CD8-positive, alpha-beta memory T cell (primary cell): ENCODE measurements around the gene KCNJ4. TPM values are rescaled to one million over a fixed set of nuclear protein-coding genes. Genes with fewer than 3 reads are reported as not detected.

Experiments used
- CTCF ChIA-PET: fragments of 350-600 bp; sonication (Branson Sonifier 250); formaldehyde crosslinking; loops from one replicate; lab custom pipeline; 2021; ENCODE audit warnings: antibody characterized with exemption; lab: Charles Lee
- POLR2A ChIA-PET: fragments of 350-600 bp; sonication (Branson Sonifier 250); formaldehyde crosslinking; loops from one replicate; lab custom pipeline; 2021; ENCODE audit warnings: antibody characterized with exemption; lab: Charles Lee
- DNase-seq, 5 donors: peaks; one replicate each; pipeline versions ENCODE4 v3.0.0 to v3.0.0-alpha.2; 2020 to 2022; ENCODE audit warnings: mixed read lengths in 1 of 5
- H3K27ac ChIP-seq: one replicate; pipeline ENCODE4 v1.7.0; 2013; ENCODE audit warnings: low read depth, mild to moderate bottlenecking, low read length, moderate library complexity
- H3K27me3 ChIP-seq: 2 replicates; pipeline ENCODE4 v1.7.0; 2013; ENCODE audit warnings: low read length, mild to moderate bottlenecking; ENCODE audit not compliant: insufficient read depth, poor library complexity, severe bottlenecking
- H3K36me3 ChIP-seq: 2 replicates; pipeline ENCODE4 v1.7.0; 2013; ENCODE audit warnings: mild to moderate bottlenecking, low read length, moderate library complexity; ENCODE audit not compliant: insufficient read depth
- H3K4me1 ChIP-seq: 2 replicates; pipeline ENCODE4 v1.7.0; 2013; ENCODE audit warnings: mild to moderate bottlenecking, low read length, moderate library complexity; ENCODE audit not compliant: insufficient read depth
- H3K4me3 ChIP-seq: 2 replicates; pipeline ENCODE4 v1.7.0; 2013; ENCODE audit warnings: mild to moderate bottlenecking, low read length
- H3K9me3 ChIP-seq: 2 replicates; pipeline ENCODE4 v1.7.0; 2013; ENCODE audit warnings: mild to moderate bottlenecking, low read length
- H3K27ac Mint-ChIP-seq, 8 donors: one replicate each; pipeline ENCODE4 v1.8.0; 2020 to 2021; ENCODE audit warnings: mixed read lengths in 8 of 8, mild to moderate bottlenecking in 6 of 8, inconsistent platforms in 3 of 8, moderate library complexity in 3 of 8
- H3K27me3 Mint-ChIP-seq, 2 donors: one replicate each; pipeline ENCODE4 v1.8.0; 2020 to 2021; ENCODE audit warnings: mixed read lengths in 2 of 2, mild to moderate bottlenecking in 1 of 2, moderate library complexity in 1 of 2
- H3K36me3 Mint-ChIP-seq, 3 donors: one replicate each; pipeline ENCODE4 v1.8.0; 2020 to 2021; ENCODE audit warnings: mixed read lengths in 3 of 3, inconsistent platforms in 1 of 3, mild to moderate bottlenecking in 1 of 3
- H3K4me1 Mint-ChIP-seq, 3 donors: one replicate each; pipeline ENCODE4 v1.8.0; 2020 to 2021; ENCODE audit warnings: mixed read lengths in 3 of 3, inconsistent platforms in 1 of 3, mild to moderate bottlenecking in 1 of 3
- H3K4me3 Mint-ChIP-seq, 7 donors: one replicate each; pipeline ENCODE4 v1.8.0; 2020 to 2021; ENCODE audit warnings: mixed read lengths in 7 of 7, mild to moderate bottlenecking in 6 of 7, moderate library complexity in 4 of 7, inconsistent platforms in 2 of 7
- H3K9me3 Mint-ChIP-seq, 5 donors: one replicate each; pipeline ENCODE4 v1.8.0; 2020 to 2022; ENCODE audit warnings: mixed read lengths in 5 of 5, mild to moderate bottlenecking in 3 of 5, moderate library complexity in 2 of 5, inconsistent platforms in 1 of 5
- polyA plus RNA-seq: library from polyadenylated mRNA; unstranded; fragments of 300-500 nt; fragmentation: Illumina TruSeq; gene quantifications from one replicate; pipeline ENCODE4 v1.2.3, GENCODE V29; 2021
- total RNA-seq, 2 experiments: library from RNA; stranded (reverse); gene quantifications; one replicate each; pipeline ENCODE4 v1.2.3, GENCODE V29; 2021

The KCNJ4 gene
- total and polyA plus RNA-seq, 3 experiments from 2014 or later, result not detected

DNA sequence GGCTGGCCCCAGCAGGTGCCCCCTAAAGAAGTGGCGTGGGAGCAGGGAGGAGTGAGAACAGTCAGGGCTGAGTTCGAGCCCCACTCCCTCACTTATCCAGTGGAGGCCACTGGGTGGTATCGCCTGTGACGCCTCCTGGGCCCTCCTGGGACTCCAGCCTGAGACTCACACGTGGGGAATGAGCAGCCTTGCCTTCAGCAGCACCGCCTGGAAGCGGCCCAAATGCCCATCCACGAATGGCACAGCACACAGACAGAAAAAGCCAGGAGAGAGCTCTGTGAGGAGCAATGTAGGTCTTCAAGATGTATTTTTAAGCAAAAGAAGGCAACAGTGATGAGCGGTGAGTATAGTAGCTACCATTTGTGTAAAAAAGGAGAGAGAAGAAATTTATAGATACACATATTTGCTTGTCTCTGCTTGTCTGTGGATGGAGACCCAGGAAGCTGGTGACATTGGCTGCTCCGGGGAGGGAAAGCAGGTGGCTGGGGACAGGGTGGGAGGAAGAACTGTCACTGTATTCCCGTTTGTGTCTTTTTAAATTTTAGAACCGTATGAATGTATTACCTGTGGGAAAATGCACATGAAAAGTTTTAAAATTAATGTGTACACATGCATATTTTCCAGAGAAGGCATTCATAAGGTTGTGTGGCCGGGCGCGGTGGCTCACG, 13.2 kb downstream of the KCNJ4 start:
- CTCF ChIA-PET, result no interaction called here
- Histone ChIP-seq H3K9me3 (no peaks in the 10 kb centered on the region), H3K27me3 (no peaks in the 10 kb centered on the region), H3K4me1 (no peaks in the 10 kb centered on the region), H3K4me3 (no peak overlapping the region), H3K36me3 (no peaks in the 10 kb centered on the region), H3K27ac (no peak overlapping the region)
- H3K27ac Mint-ChIP-seq, result no peak overlapping the region
- H3K27me3 Mint-ChIP-seq, result peaks cover 21 to 27% of the 10 kb centered on the region in 2 donors
- no peaks in the 10 kb centered on the region for H3K4me1 Mint-ChIP-seq
- no peak for DNase-seq
- POLR2A ChIA-PET, result interaction anchor here (0.6 kb wide), 1 partner anchor 42 kb away, joined by 10 read pairs; no protein-coding TSS in a partner anchor
- H3K4me3 Mint-ChIP-seq, result no peak overlapping the region
- no peaks in the 10 kb centered on the region for H3K36me3 Mint-ChIP-seq
- H3K9me3 Mint-ChIP-seq, result peaks cover 0 to 1% (median 0%) of the 10 kb centered on the region in 5 donors

GRCh38 chr22:38440747-38441350, 14.2 kb downstream of the KCNJ4 start:
- no peak overlapping the region for H3K4me3 ChIP-seq
- Mint-ChIP-seq H3K27me3 (peaks cover 19 to 27% of the 10 kb centered on the region in 2 donors), H3K4me1 (no peaks in the 10 kb centered on the region), H3K4me3 (no peak overlapping the region), H3K36me3 (no peaks in the 10 kb centered on the region), H3K9me3 (no peaks in the 10 kb centered on the region), H3K27ac (peak overlapping the region in 2 of 8 donors; percentile 23 to 77)
- ChIA-PET POLR2A (no interaction called here), CTCF (no interaction called here)
- no peaks in the 10 kb centered on the region for H3K36me3 ChIP-seq
- no peak for DNase-seq
- no peaks in the 10 kb centered on the region for H3K4me1 ChIP-seq
- H3K9me3 ChIP-seq, result no peaks in the 10 kb centered on the region
- H3K27ac ChIP-seq, result no peak overlapping the region
- no peaks in the 10 kb centered on the region for H3K27me3 ChIP-seq

DNA sequence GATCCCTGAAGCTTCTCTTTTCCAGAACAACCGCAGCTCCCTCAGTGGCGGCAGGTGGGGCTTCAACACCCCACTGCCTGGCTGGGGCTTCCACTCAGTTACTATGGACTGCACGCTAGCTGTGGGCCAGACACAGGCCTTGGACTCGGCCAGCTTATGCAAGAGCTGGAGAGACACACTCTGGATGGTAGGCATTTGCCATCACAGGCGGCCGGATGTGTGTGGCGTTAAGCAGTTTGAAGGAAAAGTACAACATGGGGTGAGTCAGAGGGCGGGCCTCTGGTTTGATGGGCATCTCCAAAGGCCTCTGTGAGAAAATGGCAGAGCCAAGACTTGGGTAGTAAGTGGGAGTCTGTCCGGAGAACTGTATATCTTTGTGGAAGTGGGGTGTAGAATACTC, 17.6 kb downstream of the KCNJ4 start:
- Mint-ChIP-seq H3K27ac (no peak overlapping the region), H3K4me1 (no peaks in the 10 kb centered on the region), H3K27me3 (peaks cover 6 to 9% of the 10 kb centered on the region in 2 donors), H3K36me3 (no peaks in the 10 kb centered on the region), H3K9me3 (no peaks in the 10 kb centered on the region), H3K4me3 (no peak overlapping the region)
- POLR2A ChIA-PET, result no interaction called here
- H3K27me3 ChIP-seq, result no peaks in the 10 kb centered on the region
- no peaks in the 10 kb centered on the region for H3K36me3 ChIP-seq
- H3K4me3 ChIP-seq, result no peak overlapping the region
- H3K27ac ChIP-seq, result no peak overlapping the region
- H3K4me1 ChIP-seq, result no peaks in the 10 kb centered on the region
- DNase-seq, result no peak
- CTCF ChIA-PET, result no interaction called here
- H3K9me3 ChIP-seq, result no peaks in the 10 kb centered on the region

DNA sequence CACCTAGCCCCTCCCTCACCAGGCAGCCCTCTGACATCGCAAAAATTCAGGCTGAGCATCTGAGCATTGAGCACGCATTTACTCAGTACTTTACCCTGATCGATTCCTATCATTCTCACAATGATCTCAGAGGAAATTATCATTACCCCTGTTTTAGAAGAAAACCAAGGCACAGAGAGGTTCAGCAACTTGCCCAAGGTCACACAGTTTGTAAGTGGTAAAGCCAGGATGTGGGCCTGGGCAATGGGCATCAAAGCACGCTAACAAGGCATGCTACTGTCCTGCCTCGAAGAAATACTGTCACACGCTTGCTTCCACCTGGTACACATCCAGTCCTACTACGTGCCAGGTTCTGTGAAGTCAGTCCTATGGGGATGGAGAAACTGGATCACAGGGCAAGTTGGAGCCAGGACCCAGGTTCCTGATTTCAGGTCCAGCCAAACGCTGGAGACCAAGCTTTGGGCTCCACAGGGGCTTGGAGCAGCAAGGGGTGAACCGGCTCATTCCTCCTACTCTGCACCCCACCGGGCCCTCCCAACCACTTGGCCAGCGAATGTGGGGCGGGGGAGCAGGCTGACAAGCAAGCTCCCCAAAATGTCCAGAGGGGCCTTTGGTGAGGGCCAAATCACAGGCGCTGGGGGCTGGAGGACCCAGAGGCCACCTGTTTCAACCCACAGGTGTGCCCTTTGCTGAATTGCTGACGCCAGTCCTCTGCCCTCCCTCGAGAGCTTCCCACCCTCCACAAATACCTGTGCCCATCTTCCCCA, 18.2 kb downstream of the KCNJ4 start:
- Mint-ChIP-seq H3K27me3 (peaks cover 6 to 9% of the 10 kb centered on the region in 2 donors), H3K9me3 (no peaks in the 10 kb centered on the region), H3K27ac (no peak overlapping the region), H3K4me3 (no peak overlapping the region), H3K36me3 (no peaks in the 10 kb centered on the region), H3K4me1 (no peaks in the 10 kb centered on the region)
- H3K4me3 ChIP-seq, result no peak overlapping the region
- H3K27ac ChIP-seq, result no peak overlapping the region
- ChIA-PET CTCF (interaction anchor here (1.9 kb wide), 1 partner anchor 12 kb away, joined by 3 read pairs; no protein-coding TSS in a partner anchor), POLR2A (no interaction called here)
- H3K4me1 ChIP-seq, result no peaks in the 10 kb centered on the region
- H3K27me3 ChIP-seq, result no peaks in the 10 kb centered on the region
- no peaks in the 10 kb centered on the region for H3K36me3 ChIP-seq
- DNase-seq, result no peak
- no peaks in the 10 kb centered on the region for H3K9me3 ChIP-seq

- no peaks in the 10 kb centered on the region for H3K27me3 ChIP-seq
- no peaks in the 10 kb centered on the region for H3K4me1 ChIP-seq
- no peak overlapping the region for H3K4me3 ChIP-seq
- Mint-ChIP-seq H3K4me3 (peak overlapping the region in 1 of 7 donors; percentile 56), H3K27me3 (peaks cover 6 to 9% of the 10 kb centered on the region in 2 donors), H3K27ac (no peak overlapping the region), H3K36me3 (no peaks in the 10 kb centered on the region), H3K9me3 (no peaks in the 10 kb centered on the region), H3K4me1 (no peaks in the 10 kb centered on the region)
- H3K36me3 ChIP-seq, result no peaks in the 10 kb centered on the region
- ChIA-PET CTCF (interaction anchor here (1.9 kb wide), 1 partner anchor 12 kb away, joined by 3 read pairs; no protein-coding TSS in a partner anchor), POLR2A (no interaction called here)
- H3K27ac ChIP-seq, result no peak overlapping the region
- DNase-seq, result no peak
- H3K9me3 ChIP-seq, result no peaks in the 10 kb centered on the region
These were observed 19.0 kb downstream of the KCNJ4 start for GRCh38 chr22:38435965-38436364.

- Histone ChIP-seq H3K27ac (no peak overlapping the region), H3K9me3 (no peaks in the 10 kb centered on the region), H3K36me3 (no peaks in the 10 kb centered on the region), H3K27me3 (no peaks in the 10 kb centered on the region), H3K4me1 (no peaks in the 10 kb centered on the region), H3K4me3 (no peak overlapping the region)
- H3K36me3 Mint-ChIP-seq, result no peaks in the 10 kb centered on the region
- CTCF ChIA-PET, result interaction anchor here (1.9 kb wide), 1 partner anchor 13 kb away, joined by 3 read pairs; no protein-coding TSS in a partner anchor
- peaks cover 0 to 3% of the 10 kb centered on the region in 2 donors for H3K27me3 Mint-ChIP-seq
- POLR2A ChIA-PET, result no interaction called here
- DNase-seq, result no peak
- no peak overlapping the region for H3K27ac Mint-ChIP-seq
- no peaks in the 10 kb centered on the region for H3K4me1 Mint-ChIP-seq
- H3K9me3 Mint-ChIP-seq, result no peaks in the 10 kb centered on the region
- no peak overlapping the region for H3K4me3 Mint-ChIP-seq
These were observed 20.0 kb downstream of the KCNJ4 start for GRCh38 chr22:38435010-38435409.

DNA sequence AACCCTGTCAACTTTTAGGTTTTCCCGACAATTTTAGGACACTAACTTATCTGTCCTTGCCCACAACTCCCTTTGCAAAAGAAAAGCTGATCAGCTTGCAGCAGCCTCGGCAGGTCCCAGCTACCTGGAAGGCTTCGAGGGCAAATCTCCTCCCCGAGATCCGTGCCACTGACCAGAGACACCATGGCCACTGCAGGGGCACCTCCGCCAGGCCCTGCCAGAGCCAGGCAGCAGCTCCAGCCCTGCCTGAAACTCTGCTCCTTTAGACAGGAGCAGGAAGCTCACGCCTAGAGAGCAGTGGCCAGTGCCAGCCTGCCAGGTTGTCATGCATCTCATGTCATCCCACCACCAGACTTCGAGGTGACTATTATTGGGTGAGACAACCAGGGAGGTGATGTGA, 21.1 kb downstream of the KCNJ4 start:
- H3K4me3 Mint-ChIP-seq, result no peak overlapping the region
- no peaks in the 10 kb centered on the region for H3K36me3 Mint-ChIP-seq

GRCh38 chr22:38432264-38432663, 22.7 kb downstream of the KCNJ4 start:
- no peaks in the 10 kb centered on the region for H3K36me3 ChIP-seq
- CTCF ChIA-PET, result no interaction called here
- H3K9me3 ChIP-seq, result no peaks in the 10 kb centered on the region
- no peak overlapping the region for H3K27ac Mint-ChIP-seq
- no peaks in the 10 kb centered on the region for H3K27me3 ChIP-seq
- POLR2A ChIA-PET, result no interaction called here
- no peak overlapping the region for H3K4me3 Mint-ChIP-seq
- H3K27ac ChIP-seq, result no peak overlapping the region
- no peak overlapping the region for H3K4me3 ChIP-seq
- H3K4me1 ChIP-seq, result no peaks in the 10 kb centered on the region
- no peaks in the 10 kb centered on the region for H3K9me3 Mint-ChIP-seq
- H3K36me3 Mint-ChIP-seq, result no peaks in the 10 kb centered on the region
- no peak for DNase-seq
- H3K4me1 Mint-ChIP-seq, result no peaks in the 10 kb centered on the region
- H3K27me3 Mint-ChIP-seq, result peaks cover 0 to 3% of the 10 kb centered on the region in 2 donors

More for the DNA sequence above, 21.1 kb downstream of the KCNJ4 start:
- Mint-ChIP-seq H3K9me3 (no peaks in the 10 kb centered on the region), H3K27ac (no peak overlapping the region), H3K27me3 (peaks cover 0 to 3% of the 10 kb centered on the region in 2 donors), H3K4me1 (no peaks in the 10 kb centered on the region)
- no peaks in the 10 kb centered on the region for H3K27me3 ChIP-seq
- no peak for DNase-seq
- no peaks in the 10 kb centered on the region for H3K36me3 ChIP-seq
- H3K4me1 ChIP-seq, result no peaks in the 10 kb centered on the region
- no peaks in the 10 kb centered on the region for H3K9me3 ChIP-seq
- no peak overlapping the region for H3K4me3 ChIP-seq
- no peak overlapping the region for H3K27ac ChIP-seq
- POLR2A ChIA-PET, result no interaction called here
- CTCF ChIA-PET, result no interaction called here
